Activated CD4-positive, alpha-beta memory T cell treated with anti-CD3 and anti-CD28 coated beads, Interleukin-2, amount 10 ng/mL, durations not matched to agents 7 days and 5 days (primary cell): ENCODE measurements around the gene NPIPA5. TPM values are rescaled to one million over a fixed set of nuclear protein-coding genes. Genes with fewer than 3 reads are reported as not detected.
"Not testable (repeated sequence)": the region's sequence is repeated elsewhere in the genome, so short reads cannot be mapped to it uniquely, and the experiment has no call there.

Experiments used
- CTCF ChIA-PET: fragments of 350-600 bp; sonication (Branson Sonifier 250); formaldehyde crosslinking; loops from one replicate; lab custom pipeline; 2021; ENCODE audit warnings: antibody characterized with exemption, inconsistent platforms; lab: Charles Lee
- POLR2A ChIA-PET: fragments of 350-600 bp; sonication (Branson Sonifier 250); formaldehyde crosslinking; loops from one replicate; lab custom pipeline; 2021; ENCODE audit warnings: antibody characterized with exemption; lab: Charles Lee
- DNase-seq: peaks from one replicate; pipeline ENCODE4 v3.0.0-alpha.2; 2020
- H3K27ac Mint-ChIP-seq: one replicate; pipeline ENCODE4 v1.8.0; 2021; ENCODE audit warnings: mild to moderate bottlenecking, mixed read lengths
- H3K27me3 Mint-ChIP-seq: one replicate; pipeline ENCODE4 v1.8.0; 2021; ENCODE audit warnings: mixed read lengths
- H3K36me3 Mint-ChIP-seq: one replicate; pipeline ENCODE4 v1.8.0; 2021; ENCODE audit warnings: low read depth, mixed read lengths
- H3K4me1 Mint-ChIP-seq: one replicate; pipeline ENCODE4 v1.8.0; 2021; ENCODE audit warnings: mixed read lengths
- H3K4me3 Mint-ChIP-seq: one replicate; pipeline ENCODE4 v1.8.0; 2021; ENCODE audit warnings: mild to moderate bottlenecking, mixed read lengths
- H3K9me3 Mint-ChIP-seq: one replicate; pipeline ENCODE4 v1.8.0; 2021; ENCODE audit warnings: mixed read lengths
- total RNA-seq, 2 experiments: library from RNA; stranded (reverse); gene quantifications; one replicate each; pipeline ENCODE4 v1.2.3, GENCODE V29; 2021

The NPIPA5 gene
- total RNA-seq, 2 experiments from 2014 or later = 19.6 to 19.9 TPM

DNA sequence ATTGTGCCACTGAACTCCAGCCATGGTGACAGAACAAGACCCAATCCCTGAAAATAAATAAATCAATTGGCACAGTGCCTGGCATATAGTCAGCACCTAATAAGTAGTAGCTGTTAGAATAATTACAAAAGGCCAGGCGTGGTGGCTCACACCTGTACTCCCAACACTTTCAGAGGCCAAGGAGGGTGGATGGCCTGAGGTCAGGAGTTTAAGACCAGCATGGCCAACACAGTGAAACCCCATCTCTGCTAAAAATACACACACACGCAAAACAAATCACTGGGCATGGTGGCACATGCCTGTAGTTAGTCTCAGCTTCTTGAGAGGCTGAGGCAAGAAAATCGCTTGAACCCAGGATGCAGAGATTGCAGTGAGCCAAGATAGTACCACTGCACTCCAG is 25.2 kb downstream of the NPIPA5 start:
- H3K36me3 Mint-ChIP-seq, POLR2A ChIA-PET, H3K27me3 Mint-ChIP-seq, H3K27ac Mint-ChIP-seq, H3K4me1 Mint-ChIP-seq, H3K4me3 Mint-ChIP-seq, DNase-seq, CTCF ChIA-PET, H3K9me3 Mint-ChIP-seq: not testable (repeated sequence)

DNA sequence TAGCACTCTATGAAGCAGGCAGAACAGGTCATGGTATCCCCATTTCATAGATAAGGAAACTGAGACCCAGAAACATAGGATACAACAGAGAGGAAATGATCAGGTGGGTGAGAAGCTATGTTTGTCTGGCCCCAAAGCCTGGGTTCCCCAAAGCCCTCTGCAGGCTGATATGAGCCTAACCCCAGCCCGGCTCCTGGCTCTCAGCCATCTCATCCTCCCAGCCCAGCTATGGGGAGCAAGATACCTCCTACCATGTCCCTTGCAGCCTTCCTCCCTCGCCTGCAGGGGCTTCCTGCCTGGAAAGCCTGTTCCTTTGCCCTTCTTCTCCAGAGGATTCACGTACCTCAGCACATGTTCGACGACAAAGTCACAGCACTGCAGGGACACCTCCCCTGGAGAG is 26.3 kb downstream of the NPIPA5 start:
- H3K4me1 Mint-ChIP-seq, POLR2A ChIA-PET, H3K27ac Mint-ChIP-seq, CTCF ChIA-PET, H3K36me3 Mint-ChIP-seq, H3K27me3 Mint-ChIP-seq, DNase-seq, H3K4me3 Mint-ChIP-seq, H3K9me3 Mint-ChIP-seq: not testable (repeated sequence)

DNA sequence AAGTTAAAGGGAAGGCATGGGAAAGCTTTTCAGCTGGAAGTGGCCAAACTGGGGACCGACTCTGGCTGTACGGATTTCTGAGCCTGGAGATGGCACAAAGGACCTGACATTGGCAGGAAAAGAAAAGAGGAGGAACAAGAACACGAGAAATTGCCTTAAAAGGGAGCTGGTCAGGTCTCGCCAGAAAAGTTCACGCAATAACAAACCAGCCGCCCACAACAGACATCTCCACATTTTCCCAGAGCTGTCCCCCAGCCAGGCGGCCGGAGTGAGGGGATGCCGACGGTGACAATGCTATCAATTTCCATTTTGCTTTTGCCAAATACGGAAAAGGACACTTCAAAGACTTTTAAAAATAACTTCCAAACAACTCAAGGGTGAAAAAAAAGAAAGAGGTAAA is 26.8 kb downstream of the NPIPA5 start:
- DNase-seq, H3K9me3 Mint-ChIP-seq, H3K36me3 Mint-ChIP-seq, CTCF ChIA-PET, H3K27me3 Mint-ChIP-seq, H3K4me1 Mint-ChIP-seq, H3K27ac Mint-ChIP-seq, POLR2A ChIA-PET, H3K4me3 Mint-ChIP-seq: not testable (repeated sequence)

DNA sequence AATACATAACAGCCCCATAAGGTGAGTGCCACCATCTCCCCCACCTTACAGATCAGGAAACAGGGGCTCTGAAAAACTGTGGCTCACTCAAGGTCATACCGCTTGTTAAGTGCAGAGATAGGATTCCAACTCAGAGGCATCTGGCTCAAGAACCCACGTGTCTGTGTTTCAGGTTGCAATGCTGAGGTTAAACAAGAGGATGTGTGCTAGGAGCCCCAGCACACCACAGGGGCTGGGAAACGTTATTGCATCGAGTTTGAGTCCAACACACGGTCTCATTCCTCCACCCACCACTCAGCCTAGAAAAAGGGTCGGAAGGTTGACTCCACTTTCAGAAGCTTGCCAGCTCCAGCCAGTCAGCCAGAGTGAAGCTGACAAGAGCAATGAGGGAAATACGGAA is 29.4 kb downstream of the NPIPA5 start:
- DNase-seq, H3K27me3 Mint-ChIP-seq, CTCF ChIA-PET, POLR2A ChIA-PET, H3K9me3 Mint-ChIP-seq, H3K4me1 Mint-ChIP-seq, H3K36me3 Mint-ChIP-seq, H3K27ac Mint-ChIP-seq, H3K4me3 Mint-ChIP-seq: not testable (repeated sequence)

DNA sequence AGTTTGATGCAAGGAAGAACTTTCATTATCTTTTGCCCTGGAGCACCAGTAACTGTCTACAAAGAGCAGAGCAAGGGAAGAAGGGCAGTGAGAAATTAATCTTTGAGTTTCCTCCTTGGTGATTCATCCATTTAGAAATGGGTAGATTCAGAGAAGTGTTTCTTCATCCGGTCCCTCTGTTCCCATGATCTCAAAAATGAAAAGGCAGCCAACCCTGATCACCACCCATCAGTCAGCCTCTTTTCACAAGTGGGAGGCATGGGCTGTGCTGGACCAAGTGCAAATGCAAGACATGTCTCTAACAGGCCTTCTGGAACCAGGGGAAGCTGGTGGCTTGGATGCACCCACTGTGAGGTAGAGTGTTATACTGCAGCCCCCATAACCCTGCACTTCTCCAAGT is 35.8 kb downstream of the NPIPA5 start:
- H3K4me3 Mint-ChIP-seq, H3K9me3 Mint-ChIP-seq, H3K27ac Mint-ChIP-seq, DNase-seq, POLR2A ChIA-PET, H3K27me3 Mint-ChIP-seq, H3K36me3 Mint-ChIP-seq, H3K4me1 Mint-ChIP-seq, CTCF ChIA-PET: not testable (repeated sequence)

DNA sequence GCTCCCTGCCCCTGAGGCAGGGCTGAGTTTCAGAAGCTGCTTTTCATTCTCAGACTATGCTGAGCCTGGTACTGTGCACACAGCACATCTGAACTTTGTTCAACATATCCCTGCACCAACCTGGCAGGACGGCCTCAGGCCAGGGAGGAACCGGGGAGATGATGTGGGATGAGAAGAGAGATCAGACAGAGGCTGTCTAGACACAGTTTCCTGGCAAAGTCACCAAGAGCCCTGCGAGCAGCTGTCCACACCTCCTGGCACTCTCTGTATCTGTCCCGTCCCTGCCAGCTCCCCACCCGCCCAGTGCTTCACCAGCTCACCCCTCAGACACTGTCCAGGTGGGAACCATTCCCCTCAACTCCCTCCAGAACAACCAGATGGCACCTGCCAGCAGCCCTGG is 39.1 kb downstream of the NPIPA5 start:
- CTCF ChIA-PET, H3K36me3 Mint-ChIP-seq, H3K4me1 Mint-ChIP-seq, H3K27ac Mint-ChIP-seq, H3K4me3 Mint-ChIP-seq, POLR2A ChIA-PET, H3K9me3 Mint-ChIP-seq, H3K27me3 Mint-ChIP-seq, DNase-seq: not testable (repeated sequence)

DNA sequence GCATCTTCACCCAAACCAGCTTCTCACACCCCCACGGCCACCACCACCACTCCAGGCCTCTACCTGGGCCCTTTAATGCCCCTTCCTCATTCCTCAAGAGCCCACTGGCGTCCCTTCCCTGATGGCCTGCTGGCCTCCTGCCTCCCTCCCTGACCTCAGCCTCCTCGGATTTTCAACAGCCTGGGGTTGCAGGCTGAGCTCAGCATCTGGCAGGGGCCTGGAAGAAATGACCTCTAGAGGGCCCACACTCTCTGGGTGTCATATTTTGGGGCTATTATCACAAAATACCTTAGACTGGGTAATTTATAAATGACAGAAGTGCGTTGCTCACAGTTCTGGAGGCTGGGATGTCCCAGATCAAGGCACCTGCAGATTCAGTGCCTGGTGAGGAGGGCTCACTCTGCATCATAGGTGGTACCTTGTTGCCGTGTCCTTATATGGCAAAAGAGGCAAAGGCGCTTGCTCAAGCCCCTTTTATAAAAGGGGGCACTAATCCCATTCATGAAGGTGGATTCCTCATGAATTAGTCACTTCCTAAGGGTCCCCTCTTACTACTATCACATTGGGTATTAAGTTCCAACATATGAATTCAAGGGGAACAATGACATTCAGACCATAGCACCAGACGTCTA is 40.0 kb downstream of the NPIPA5 start:
- DNase-seq, H3K36me3 Mint-ChIP-seq, H3K4me1 Mint-ChIP-seq, H3K27me3 Mint-ChIP-seq, H3K9me3 Mint-ChIP-seq, H3K4me3 Mint-ChIP-seq, CTCF ChIA-PET, H3K27ac Mint-ChIP-seq, POLR2A ChIA-PET: not testable (repeated sequence)

DNA sequence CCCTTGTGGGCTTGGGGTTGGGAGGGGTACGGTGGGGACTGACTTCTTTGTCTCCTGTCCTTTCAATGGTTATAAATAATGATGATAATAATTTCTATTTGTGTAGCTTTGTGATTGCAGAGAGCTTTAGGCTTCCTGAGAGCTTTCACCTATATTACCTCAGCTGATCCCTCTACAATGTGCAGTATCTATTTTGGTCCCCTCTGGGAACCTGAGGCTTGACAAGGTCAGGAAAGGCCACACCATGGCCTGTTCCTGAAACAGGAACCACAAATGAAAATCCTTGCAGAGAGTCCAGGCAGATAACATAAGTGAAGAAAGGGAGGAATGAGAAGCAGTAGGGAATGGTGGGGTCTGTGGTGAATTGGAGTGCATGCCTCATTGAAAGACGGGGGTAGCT is 42.5 kb downstream of the NPIPA5 start:
- DNase-seq, H3K9me3 Mint-ChIP-seq, POLR2A ChIA-PET, H3K27me3 Mint-ChIP-seq, H3K4me3 Mint-ChIP-seq, CTCF ChIA-PET, H3K27ac Mint-ChIP-seq, H3K4me1 Mint-ChIP-seq, H3K36me3 Mint-ChIP-seq: not testable (repeated sequence)

DNA sequence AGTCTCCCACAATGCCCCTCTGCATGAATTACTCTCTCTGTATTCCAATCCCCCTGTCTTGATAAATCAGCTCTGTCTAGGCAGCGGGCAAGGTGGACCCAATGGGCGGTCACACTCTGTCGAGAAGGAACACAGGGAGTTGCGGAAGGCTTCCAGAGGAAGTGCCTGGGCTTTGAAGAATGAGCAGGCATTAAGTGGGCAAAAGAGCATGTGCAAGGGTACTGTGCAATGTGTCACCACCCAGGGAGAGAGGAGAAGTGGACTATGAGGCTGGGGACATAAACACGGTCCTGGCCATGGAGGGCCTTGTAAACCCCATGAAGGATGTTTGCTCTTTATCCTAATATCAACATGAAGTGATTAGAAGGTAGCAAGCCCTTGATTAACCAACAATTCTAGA is 44.1 kb downstream of the NPIPA5 start:
- H3K27ac Mint-ChIP-seq, H3K27me3 Mint-ChIP-seq, H3K36me3 Mint-ChIP-seq, POLR2A ChIA-PET, H3K4me1 Mint-ChIP-seq, DNase-seq, CTCF ChIA-PET, H3K4me3 Mint-ChIP-seq, H3K9me3 Mint-ChIP-seq: not testable (repeated sequence)

DNA sequence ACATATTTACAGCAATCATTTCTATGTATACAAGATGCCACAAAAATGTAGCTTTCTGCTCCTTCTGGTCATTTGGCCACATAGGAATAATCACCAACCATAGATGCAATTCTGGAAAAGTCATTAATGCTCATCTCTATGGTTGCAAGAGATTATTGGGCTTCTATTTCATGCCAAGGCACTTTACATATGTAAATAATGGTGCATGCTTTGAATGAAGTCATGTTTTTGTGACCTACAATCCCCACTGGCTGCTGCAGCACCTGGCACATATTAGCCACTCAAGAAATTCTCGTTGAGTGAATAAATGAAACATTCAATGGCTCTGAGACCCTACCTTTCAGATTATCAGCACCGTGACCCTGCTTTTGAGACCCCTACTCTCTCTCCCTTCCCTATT is 47.1 kb downstream of the NPIPA5 start:
- H3K27ac Mint-ChIP-seq, H3K4me1 Mint-ChIP-seq, CTCF ChIA-PET, POLR2A ChIA-PET, H3K36me3 Mint-ChIP-seq, H3K27me3 Mint-ChIP-seq, DNase-seq, H3K9me3 Mint-ChIP-seq, H3K4me3 Mint-ChIP-seq: not testable (repeated sequence)

DNA sequence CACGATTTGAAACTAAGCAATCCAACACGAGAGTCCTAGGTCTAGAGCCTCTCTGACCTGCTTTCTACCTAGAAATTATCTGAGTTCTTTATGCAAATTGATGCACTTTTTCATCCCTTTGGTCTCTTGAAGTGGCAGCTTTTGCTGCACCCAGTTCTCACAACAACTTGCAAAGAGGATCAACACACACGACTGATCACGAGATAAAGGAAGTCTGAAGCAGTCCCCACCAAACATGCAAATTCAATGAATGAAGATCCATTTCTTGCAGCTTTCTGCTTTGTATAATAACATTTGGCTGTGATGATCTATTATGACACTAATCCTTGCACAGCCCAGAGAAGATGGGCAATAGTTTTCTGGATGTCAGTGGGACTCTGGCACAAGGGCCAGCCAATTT is 53.1 kb downstream of the NPIPA5 start:
- H3K27me3 Mint-ChIP-seq, CTCF ChIA-PET, DNase-seq, H3K4me1 Mint-ChIP-seq, H3K4me3 Mint-ChIP-seq, H3K9me3 Mint-ChIP-seq, H3K36me3 Mint-ChIP-seq, H3K27ac Mint-ChIP-seq, POLR2A ChIA-PET: not testable (repeated sequence)

DNA sequence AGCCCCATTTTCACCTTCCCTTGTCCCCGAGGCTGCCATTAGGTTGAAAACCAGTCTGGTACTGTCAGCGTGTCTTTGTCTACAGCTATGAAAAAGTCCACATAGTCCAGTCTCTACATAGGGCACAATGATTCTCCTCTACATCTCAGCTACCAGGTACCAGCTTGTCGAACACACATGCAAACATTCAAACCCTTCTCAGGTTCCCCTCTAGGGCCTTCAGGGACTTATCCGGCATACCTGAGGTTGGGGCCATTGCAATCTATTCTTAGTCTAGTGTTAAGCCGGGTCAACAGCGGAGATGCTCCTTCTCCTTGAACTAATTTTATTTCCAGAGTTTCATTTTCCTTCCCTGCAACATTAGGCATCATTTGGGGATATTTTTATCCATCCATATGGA is 54.7 kb downstream of the NPIPA5 start:
- H3K27ac Mint-ChIP-seq, H3K9me3 Mint-ChIP-seq, POLR2A ChIA-PET, H3K4me3 Mint-ChIP-seq, DNase-seq, CTCF ChIA-PET, H3K36me3 Mint-ChIP-seq, H3K27me3 Mint-ChIP-seq, H3K4me1 Mint-ChIP-seq: not testable (repeated sequence)

DNA sequence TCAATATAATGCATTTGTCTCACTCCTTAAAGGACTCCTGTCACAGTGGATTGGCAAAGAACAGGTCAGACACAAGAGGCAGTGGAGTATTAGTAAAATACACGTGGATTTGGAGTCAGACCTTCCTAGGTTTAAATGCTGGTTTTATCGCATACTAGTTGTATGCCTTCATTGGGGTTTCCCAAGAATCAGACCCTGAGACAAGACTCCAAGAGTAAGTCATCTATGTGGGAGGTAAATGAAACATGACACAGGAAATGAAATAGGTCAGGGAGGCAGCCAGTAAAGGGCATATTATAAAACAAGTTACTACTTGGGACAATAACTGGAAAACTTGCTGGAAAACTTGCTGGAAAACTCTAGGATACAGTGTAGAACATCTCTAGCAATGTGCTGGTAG is 56.9 kb downstream of the NPIPA5 start:
- DNase-seq, H3K4me3 Mint-ChIP-seq, CTCF ChIA-PET, H3K27ac Mint-ChIP-seq, H3K27me3 Mint-ChIP-seq, H3K36me3 Mint-ChIP-seq, POLR2A ChIA-PET, H3K9me3 Mint-ChIP-seq, H3K4me1 Mint-ChIP-seq: not testable (repeated sequence)

DNA sequence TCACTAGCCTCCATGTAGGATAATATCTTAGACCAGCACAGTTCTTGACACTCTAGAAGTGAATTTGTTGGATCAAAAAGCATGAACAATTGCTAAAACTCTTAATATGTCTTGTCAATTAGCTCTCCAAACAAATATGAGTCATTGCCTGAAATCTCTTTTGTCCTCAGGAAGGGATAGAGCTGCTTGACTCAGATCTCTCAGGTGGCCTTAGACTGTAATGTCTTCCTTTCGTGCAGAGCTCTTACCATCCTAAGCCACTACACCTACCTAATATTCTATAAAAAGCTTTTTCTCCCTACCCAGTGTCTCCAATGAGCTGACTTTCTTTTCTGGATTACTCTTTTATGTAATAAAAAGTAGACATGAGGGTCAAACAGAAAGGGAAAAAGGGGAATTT is 63.5 kb downstream of the NPIPA5 start:
- H3K36me3 Mint-ChIP-seq, H3K4me3 Mint-ChIP-seq, POLR2A ChIA-PET, H3K27ac Mint-ChIP-seq, H3K9me3 Mint-ChIP-seq, CTCF ChIA-PET, H3K27me3 Mint-ChIP-seq, H3K4me1 Mint-ChIP-seq, DNase-seq: not testable (repeated sequence)
